ENCODE results near the gene WIPF3.

WIPF3 gene

DNA sequence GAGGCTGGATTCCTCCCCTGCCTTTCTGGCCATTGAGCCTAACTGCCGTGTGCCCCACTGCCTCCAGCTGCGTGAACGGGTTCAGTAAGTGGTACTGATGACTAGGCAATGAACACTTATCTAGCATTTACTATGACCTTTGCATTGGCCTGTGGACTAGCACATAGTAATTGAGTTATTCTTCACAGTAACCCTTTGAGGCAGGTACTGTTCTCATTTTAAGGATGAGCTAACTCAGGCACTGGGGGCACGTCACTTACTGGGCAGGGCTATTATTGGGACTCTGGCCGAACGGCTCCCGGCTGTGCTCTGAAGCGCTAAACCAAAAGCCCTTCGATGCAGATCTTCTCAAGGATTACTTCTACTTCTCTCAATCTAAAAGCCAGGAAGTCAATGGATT, 38.3 kb downstream of the WIPF3 start:
- no peak for DNase-seq (ENCODE audit: low read depth in 2 of 2)

DNA sequence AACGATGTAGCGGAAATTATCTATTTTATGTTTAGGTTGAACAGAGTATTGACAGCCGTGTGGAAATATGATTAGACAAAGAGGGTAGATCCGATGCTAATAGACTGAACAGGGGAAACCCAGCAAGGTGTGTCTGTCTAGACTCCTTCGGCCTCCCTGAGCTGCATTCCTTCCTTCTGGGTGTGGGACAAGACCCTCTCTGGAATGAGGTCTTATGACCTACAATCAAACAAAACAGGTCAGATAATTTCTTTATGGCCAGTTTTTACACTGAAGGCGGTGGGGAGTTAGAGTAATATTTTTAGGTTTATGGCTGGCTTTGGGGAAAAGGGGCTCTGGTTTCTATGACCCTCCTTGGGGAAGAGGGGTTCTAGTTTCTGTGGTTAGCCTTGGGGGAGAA, 41.2 kb downstream of the WIPF3 start:
- no peak for DNase-seq (ENCODE audit: low read depth in 2 of 2)

DNA sequence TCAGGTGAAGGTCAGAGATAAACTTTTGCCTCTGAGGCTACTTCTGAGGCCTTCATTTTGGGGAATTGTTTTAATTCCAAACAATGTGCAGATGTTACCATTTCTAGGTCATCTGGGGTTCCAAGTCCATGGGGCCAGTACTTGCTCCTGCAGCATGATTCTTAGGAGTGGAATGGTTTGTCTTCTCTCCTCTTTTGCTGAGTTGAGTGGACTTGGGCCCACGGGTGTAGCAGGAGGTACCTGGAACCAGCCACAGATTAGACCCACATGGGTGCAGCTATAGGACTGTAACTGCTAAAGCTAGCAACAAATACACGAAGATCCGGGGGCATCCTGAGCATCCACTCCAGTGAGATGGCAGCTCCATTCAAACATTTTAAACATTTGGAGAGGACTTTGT, 41.6 kb downstream of the WIPF3 start:
- no peak for DNase-seq (ENCODE audit: low read depth in 2 of 2)

DNA sequence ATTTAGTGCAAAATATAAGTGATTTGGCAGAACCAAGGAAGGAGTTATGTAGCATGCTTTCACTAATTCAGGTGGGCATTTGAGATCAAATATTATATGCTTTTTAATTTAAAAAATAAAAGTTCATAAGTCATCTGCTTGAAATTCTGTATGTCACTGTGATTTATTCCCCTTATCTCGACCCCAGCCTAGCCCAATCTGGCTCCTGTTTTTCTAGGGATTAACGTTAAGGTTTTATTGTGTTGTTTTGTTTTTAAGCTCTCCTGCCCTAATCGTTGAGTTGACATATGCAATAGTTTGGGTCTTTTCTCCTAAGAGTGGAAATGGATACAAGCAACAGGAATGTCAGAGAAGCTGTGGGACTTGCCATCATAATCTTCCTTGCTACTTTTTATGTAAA, 42.6 kb downstream of the WIPF3 start:
- no peak for DNase-seq (ENCODE audit: low read depth in 2 of 2)

DNA sequence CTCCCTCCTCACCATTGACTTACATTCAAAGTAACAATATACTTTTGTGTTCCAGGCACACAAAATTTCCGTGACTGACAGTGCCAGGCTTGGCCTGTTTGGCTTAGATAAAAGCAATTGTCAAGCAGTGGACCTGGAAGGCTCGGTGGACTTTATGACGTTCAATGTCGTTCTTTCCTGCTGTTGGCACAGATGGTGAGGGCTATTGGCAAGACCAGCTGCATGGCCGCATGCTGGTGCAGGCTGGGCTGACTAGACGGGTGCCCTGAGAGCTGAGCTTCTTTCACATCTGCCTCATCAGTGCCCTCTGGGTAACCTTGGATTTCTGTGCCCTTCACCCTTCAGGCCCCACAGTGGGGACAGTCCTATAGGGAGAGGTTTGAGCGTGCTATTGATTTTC, 45.2 kb downstream of the WIPF3 start:
- no peak for DNase-seq (ENCODE audit: low read depth in 2 of 2)

DNA sequence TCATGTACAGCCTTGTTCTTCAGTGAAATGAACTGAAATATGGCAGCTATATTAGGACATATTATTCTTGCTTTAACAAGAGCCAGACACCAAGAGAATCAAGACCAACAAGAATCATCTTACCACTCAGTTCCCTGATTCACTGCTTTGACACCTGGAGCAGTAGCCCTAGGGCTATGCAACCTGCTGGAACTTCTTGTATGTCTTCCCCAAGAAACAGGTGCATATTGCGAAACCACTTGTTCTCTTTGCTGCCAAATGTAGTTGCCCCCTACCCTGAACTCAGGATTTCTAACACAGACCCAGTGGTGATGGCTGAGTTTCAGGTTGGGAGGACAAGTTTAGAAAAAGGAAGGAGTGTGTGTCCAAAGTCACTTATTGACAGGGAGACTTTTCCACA, 46.1 kb downstream of the WIPF3 start:
- DNase-seq (ENCODE audit: low read depth in 2 of 2): no peak

DNA sequence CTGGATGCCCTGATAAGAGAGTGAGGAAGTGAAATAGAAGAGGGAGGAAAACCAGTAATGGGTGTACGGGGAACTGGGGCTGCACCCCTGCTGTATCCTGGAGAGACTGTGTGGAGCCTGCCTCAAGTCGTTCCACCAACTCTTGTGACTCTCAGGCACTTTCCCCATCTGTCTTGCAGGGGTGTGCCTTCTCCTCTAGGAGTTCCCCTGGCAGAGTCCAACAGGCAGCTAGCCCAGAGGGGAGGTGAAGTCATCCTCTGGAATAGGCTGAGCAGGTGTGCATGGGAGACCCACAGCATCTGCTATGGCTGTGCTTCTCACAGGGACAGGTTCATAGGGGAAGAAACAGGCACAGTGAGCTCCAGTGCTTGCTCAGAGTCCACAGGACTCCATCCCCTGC, 46.8 kb downstream of the WIPF3 start:
- DNase-seq (ENCODE audit: low read depth in 2 of 2): no peak

DNA sequence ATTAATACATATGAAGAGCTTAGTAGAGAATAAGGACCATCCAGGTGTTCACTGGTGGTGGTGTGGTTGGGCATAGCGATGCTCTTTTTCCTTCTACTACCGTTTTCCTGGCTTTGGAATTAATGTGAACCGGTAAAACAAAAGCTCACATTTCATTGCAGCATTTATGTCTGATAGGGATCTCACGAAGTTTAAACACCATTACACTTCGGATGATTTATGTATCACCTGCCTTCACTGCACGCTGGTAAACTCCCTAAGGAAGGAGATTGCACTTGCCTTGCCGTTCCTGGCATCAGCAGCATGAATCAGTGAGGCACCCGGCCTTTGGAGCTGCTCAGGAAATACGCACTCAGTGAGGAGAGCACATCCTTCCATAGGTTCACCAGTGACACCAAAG, 47.5 kb downstream of the WIPF3 start:
- no peak for DNase-seq (ENCODE audit: low read depth in 2 of 2)

DNA sequence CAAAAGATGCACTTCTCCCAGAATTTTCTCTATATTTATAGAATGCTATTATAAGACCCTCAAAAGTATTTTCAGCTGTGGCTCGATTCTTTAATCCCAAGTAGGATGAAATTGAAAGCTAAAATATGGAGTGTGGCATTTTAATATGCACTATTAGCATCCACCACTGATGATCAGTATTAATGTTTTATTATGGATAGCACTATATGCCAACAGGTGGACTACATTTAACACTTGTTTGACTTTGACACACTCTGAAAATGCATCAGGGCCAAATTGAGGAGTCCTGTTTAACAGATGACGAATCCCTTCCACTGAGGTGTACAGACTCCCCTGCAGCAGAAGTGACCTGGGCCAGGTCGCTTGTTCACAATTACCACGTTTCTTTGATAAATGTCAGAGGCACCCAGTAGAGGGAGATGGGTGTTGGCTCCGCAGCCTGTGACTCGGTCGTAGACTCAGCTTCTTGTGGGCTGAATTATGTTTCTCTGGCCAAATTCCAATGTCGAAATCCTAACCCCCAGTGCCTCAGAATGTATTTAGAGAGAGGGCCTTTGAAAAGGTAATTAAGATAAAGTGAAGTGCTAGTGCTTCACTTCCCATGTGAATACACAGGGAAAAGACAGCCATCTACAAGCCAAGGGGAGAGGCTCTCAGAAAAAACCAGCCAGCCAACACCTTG, 48.1 kb downstream of the WIPF3 start:
- no peak for DNase-seq (ENCODE audit: low read depth in 2 of 2)

DNA sequence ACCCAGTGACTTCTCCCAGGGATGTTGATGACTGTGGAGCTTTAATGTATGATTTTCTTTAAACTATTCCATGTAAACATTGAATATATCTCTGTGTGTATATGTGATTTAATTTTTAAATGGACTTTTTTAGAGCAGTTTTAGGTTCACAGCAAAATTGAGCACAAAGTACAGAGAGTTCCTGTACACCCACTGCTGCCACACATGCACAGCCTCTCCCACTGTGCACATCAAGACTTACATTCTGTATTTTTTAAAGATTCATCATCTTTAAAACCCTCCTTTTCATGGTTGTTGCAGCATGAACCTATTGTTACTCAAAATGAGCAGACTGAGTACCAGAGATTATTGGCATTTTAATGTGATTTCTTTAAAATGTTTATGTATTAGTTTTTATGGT, 51.3 kb downstream of the WIPF3 start:
- no peak for DNase-seq (ENCODE audit: low read depth in 2 of 2)

DNA sequence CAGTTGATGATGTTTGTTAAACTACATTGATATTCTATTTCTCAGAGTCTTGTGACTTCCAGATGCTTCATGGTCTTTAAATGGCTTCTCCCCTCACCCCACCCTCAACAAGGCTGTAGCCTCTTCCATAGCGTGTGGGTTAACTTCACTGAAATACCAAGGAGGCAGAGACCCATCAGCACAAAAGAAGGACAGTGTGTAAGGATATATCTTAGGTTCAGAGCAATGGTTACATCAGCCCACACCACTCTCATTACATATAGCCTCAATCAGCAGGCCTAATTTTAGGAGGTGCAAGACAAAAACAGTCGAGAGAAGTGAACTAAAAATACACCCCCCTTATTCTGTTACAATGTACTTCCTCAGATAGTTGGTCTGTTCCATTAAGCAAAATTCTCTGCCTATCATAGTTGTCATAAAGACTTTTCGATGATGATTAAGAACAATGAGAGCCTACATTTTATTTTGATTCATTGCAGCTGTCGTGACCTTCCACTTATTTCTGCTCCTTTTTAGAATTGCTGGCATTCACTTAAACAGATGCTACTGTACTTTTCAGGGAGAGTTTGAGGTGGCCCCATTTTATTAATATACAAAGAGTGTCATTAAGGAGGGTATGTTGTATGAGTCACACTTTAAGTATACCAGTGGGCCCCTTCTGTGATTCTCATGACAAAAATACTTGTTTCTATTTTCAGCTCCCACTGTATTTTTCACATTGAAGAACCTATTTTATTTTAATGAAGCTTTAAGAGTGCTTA, 52.1 kb downstream of the WIPF3 start:
- no peak for DNase-seq (ENCODE audit: low read depth in 2 of 2)

DNA sequence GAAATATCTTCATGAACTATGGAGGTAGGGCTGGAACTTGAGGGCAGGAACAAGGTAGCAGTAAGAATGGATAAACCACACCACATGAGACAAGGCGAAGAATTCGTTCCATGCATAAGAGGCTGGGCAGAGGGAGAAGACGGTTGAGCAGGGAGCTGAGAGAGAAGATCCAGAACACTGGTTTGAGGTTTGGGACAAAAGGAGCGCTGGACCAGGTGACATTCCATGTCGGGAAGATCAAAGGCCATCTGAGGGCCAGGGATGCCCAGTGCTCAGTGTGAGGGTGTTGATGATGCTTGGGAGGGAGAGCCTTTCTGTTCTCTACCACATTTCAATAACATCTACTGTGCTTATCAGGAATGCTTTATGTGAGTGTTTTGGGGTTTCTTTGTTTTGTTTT, 52.8 kb downstream of the WIPF3 start:
- no peak for DNase-seq (ENCODE audit: low read depth in 2 of 2)

DNA sequence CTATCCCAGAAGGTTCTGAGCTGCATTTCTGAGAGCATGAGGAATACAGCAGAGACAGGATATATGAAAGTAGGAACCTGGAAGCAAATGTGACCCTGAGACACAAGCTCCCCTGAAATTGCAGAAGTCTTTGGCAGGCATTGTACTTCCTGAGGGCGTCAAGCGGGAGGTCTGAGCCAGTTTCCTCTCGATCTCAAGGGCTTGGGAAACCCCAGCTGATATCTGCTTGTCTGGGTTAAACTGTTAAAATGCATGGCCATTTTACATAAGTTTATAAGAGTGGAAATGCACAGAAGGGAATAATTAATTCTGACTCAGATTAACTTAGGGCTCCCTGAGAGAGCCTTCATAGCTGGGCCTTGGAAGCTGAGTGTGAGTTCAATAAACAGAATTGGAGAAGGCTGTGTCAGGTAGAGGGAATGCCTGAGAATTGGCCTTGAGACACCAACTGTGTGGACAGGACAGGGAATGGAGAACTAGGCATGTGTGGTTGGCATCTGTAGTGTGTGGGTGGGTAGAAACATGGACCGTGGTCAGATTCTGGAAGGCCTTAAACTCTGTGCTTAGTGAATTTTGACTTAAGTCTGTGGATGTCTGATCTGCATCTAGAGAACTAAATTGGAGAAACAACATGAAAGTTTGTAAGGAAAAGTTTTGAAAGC, 53.3 kb downstream of the WIPF3 start:
- no peak for DNase-seq (ENCODE audit: low read depth in 2 of 2)

DNA sequence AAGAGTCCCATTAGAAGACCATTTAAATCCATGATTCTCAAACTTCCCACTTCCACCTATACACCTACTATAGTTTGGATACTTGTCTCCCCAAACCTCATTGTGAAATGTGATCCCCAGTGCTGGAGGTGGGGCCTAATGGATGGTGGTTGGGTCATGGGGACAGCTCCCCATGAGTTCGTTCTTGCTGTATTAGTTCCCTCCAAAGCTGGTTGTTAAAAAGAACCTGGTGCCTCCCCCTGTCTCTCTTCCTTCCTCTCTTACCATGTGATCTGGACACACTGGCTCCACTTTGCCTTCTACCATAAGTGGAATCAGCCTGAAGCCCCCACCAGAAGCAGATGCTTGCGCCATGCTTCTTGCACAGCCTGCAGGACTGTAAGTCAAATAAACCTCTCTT, 53.9 kb downstream of the WIPF3 start:
- no peak for DNase-seq (ENCODE audit: low read depth in 2 of 2)

DNA sequence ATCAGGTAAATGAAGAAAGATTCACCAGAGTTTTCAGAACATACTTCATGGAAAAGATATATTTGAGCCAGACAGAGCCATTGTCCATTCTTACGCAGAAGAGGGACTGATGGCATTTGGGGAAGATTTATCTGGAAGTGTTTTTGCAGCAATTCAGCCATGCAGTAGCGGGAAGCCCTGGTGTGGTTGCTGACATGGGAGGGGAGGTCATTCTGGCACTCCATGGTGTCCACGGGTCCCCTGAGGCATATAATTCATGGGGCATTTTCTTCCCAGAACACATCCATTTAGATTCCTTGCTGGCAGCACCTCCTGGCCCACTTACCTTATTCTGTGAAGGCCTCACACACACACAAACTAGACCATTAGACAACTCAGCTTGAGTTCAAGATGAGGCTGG, 55.6 kb downstream of the WIPF3 start:
- no peak for DNase-seq (ENCODE audit: low read depth in 2 of 2)

DNA sequence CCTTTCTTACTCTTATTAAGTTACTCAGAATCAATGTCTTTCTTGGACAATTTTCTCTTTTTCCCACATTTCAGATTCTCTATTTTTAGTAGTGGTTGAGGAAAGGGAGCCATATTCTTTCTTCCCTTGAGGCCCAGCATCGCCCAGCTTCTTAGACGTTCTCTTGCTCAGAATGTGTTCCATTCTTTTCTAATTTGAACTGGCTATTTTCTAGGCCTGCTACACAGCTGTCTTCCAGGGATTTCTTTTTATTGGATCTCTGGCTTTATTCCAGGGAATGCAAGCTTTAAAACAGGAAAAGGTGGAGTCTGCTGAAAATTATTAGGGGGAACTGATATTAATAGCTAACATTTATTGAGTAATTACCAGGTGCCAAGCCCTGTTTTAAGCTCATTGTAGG, 58.3 kb downstream of the WIPF3 start:
- no peak for DNase-seq (ENCODE audit: low read depth in 2 of 2)

DNA sequence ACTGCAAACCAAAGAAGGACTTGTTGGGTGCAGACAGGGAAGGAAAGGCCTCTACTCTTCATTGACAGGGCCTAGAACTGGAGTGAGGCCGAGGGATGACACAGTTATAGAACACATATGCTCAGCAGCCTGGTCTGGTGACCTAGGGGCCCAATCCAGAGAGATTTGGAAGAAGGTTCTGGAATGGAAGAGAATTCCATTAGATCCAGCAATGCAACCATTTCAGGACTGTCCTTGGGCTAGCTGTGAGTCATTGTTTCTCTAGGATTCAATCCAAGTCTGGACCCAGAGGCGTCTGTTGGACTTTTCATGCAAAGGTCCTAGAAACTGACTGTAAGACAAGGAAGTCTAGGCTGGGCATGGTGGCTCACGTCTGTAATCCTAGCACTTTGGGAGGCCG, 59.2 kb downstream of the WIPF3 start:
- no peak for DNase-seq (ENCODE audit: low read depth in 2 of 2)

DNA sequence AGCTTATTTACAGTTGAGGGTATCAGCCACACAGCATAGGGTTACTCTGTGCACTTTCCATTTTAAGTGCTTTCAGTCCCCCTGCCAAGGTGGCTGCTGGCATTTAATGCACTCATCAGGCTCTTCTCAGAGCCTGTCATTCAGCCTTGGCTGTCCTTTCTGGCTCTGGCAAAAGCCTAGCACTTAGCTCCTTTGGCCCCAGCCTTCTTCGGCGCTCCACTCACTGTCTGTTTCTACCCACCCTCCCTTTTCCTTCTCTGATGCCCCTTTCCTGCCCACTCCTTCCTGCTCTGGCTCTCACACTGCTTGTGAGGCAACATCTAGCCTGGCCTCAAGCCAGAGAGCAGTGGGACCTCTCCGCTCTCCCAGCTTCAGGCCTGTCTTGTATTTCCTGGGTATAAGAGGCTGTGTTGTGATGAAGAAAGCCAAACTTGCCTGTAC, 60.2 kb downstream of the WIPF3 start:
- DNase-seq (ENCODE audit: low read depth in 2 of 2): no peak

DNA sequence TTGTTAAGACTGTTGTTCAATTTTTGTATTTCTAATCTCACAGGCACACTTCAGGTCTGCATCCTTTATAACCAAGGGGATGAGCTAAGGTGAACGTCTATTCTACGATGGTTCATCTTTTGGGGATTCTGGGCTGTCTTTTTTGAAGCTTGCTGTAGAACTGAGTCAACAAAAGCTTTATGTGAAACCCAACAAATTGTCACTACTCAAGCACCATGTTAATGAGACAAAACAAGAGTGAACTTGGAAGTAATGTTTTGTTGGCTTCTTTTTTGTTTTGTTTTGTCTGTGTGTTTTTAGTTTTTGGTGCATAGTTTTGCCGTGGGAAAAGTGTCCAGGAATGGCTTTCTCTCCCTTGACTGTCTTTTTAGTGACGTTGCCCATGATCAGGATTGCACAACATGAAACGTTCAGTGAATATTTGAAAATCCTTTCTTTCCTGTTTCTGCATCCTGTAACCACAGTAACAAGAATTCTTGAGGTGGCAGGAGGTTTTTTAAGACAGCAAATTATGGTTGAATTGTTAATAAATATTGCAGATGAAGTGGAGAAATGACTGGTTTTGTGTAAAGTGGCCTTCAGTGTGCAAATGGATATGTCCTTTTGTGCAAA, 65.6 kb downstream of the WIPF3 start:
- no peak for DNase-seq (ENCODE audit: low read depth in 2 of 2)

DNA sequence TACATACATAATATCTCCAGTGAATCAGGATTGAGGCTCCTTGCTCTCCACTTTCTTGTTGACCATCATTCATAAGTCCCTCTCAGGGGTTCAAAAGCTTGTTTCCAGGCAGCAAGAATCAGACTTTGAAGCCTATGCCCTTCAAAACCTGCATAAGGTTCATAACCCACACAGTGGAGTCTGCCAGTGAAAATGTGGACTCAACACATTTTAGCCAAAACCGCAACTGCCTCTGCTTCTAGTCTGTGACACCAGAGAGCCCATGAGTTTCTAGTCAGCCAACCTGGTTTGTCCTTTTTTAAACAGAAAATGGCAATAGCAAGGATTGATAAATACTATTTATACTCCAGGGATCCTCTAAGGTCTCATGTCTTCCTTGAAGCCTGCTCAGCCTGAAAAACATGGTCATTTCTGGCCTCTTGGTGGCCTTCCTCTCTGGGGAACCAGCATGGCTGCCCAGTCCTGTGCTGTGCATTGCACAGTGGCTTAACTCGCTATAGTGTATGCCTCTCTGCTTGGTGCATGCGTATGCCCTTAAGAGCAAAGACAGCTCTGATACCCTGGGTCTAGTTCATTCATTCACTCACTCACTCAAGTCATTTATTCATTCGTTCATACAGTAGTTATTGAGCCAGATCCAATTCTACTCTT, 67.5 kb downstream of the WIPF3 start:
- no peak for DNase-seq (ENCODE audit: low read depth in 2 of 2)

DNA sequence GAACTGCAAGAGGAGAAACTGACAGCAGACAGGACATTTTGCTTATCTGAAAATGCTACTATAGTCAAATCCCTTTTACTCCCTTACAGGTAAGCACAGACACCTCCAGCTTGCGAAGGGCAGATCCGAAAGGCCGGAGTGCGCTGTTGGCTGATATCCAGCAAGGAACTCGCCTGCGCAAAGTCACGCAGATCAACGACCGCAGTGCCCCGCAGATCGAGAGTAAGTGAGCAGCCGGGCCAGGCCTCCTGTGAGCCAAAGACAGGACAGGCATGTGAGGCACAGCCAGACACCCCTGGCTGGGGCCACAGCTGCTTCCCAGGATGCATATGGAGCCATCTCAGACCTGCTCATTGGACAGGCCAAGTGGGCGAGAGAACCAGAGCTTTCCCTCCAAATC, 69.4 kb downstream of the WIPF3 start:
- DNase-seq (ENCODE audit: low read depth in 2 of 2): no peak

DNA sequence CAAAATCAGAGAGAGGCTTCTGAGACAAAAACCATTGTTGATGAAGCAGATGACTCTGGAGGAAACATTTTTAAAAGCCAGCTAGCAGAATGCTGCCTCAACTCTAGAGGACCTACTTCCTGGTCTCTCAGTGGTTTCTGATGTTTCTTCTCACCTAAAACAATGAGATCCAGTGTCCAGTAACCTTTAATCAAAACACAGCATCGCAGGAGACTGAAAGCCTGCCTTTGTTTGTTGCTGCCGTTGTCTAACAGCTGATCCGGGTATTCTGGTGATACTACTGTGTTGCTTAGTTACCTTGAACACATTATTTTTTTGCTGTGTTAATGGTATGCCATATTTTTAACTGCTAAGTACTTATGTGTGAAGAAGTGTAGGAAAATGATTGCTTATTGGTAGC, 70.9 kb downstream of the WIPF3 start:
- DNase-seq (ENCODE audit: low read depth in 2 of 2): no peak

Data from stimulated activated CD8-positive, alpha-beta memory T cell treated with anti-CD3 and anti-CD28 coated beads, Interleukin-7, amount 100 ng/mL, for 1 hour (primary cell).